LNCaP clone FGC (cell line): ENCODE measurements around the gene PLS1.

Source experiments
- DNase-seq: peaks from one replicate; pipeline ENCODE4 v3.0.0-alpha.2; 2011; ENCODE audit warnings: low read depth
- H3K4me3 ChIP-seq: 2 replicates; pipeline ENCODE4 v1.5.1; 2011; ENCODE audit warnings: mild to moderate bottlenecking, low read depth, low read length, control low read depth
- CTCF ChIP-seq: IDR thresholded peaks from 2 replicates; pipeline ENCODE4 v1.5.1; 2012; ENCODE audit warnings: mild to moderate bottlenecking; ENCODE audit not compliant: control insufficient read depth, insufficient read depth; ENCODE audit errors: extremely low read depth

The PLS1 gene

GRCh38 chr3:142638291-142638690 is 42.1 kb downstream of the PLS1 start:
- TF ChIP-seq CTCF: no peak
- no peak for DNase-seq
- H3K4me3 ChIP-seq: no peak overlapping the region

GRCh38 chr3:142641504-142641903 is 45.3 kb downstream of the PLS1 start:
- no peak overlapping the region for H3K4me3 ChIP-seq
- TF ChIP-seq CTCF: no peak
- DNase-seq: no peak

GRCh38 chr3:142642956-142643355 is 46.8 kb downstream of the PLS1 start:
- H3K4me3 ChIP-seq: no peak overlapping the region
- no peak for TF ChIP-seq CTCF
- DNase-seq: no peak

- no peak for DNase-seq
- H3K4me3 ChIP-seq: no peak overlapping the region
- no peak for TF ChIP-seq CTCF
These were observed 48.3 kb downstream of the PLS1 start for GRCh38 chr3:142644502-142644901.

GRCh38 chr3:142645236-142645793 is 49.1 kb downstream of the PLS1 start:
- no peak for DNase-seq
- TF ChIP-seq CTCF: no peak
- H3K4me3 ChIP-seq: no peak overlapping the region

- no peak for TF ChIP-seq CTCF
- H3K4me3 ChIP-seq: no peak overlapping the region
- no peak for DNase-seq
These were observed 50.0 kb downstream of the PLS1 start for GRCh38 chr3:142646020-142646785.

- H3K4me3 ChIP-seq: no peak overlapping the region
- no peak for TF ChIP-seq CTCF
- peak; percentile 22 for DNase-seq
These were observed 51.7 kb downstream of the PLS1 start for GRCh38 chr3:142647856-142648255.
